ENCODE results near the gene SCFD1.
A peak's percentile ranks its signal among the peaks of the same experiment; 100 is the strongest.
"Not testable (repeated sequence)": the region's sequence is repeated elsewhere in the genome, so short reads cannot be mapped to it uniquely, and the experiment has no call there.

Gene SCFD1, protein sequence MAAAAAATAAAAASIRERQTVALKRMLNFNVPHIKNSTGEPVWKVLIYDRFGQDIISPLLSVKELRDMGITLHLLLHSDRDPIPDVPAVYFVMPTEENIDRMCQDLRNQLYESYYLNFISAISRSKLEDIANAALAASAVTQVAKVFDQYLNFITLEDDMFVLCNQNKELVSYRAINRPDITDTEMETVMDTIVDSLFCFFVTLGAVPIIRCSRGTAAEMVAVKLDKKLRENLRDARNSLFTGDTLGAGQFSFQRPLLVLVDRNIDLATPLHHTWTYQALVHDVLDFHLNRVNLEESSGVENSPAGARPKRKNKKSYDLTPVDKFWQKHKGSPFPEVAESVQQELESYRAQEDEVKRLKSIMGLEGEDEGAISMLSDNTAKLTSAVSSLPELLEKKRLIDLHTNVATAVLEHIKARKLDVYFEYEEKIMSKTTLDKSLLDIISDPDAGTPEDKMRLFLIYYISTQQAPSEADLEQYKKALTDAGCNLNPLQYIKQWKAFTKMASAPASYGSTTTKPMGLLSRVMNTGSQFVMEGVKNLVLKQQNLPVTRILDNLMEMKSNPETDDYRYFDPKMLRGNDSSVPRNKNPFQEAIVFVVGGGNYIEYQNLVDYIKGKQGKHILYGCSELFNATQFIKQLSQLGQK

GRCh38 chr14:30621940-30622830 is at the start of gene SCFD1:
Gene SCFD1, plus strand, starts transcription at chr14:30622319. Its CDS starts 20 bp downstream, at chr14:30622339.
- DNase-seq = peak; percentile 96

DNA sequence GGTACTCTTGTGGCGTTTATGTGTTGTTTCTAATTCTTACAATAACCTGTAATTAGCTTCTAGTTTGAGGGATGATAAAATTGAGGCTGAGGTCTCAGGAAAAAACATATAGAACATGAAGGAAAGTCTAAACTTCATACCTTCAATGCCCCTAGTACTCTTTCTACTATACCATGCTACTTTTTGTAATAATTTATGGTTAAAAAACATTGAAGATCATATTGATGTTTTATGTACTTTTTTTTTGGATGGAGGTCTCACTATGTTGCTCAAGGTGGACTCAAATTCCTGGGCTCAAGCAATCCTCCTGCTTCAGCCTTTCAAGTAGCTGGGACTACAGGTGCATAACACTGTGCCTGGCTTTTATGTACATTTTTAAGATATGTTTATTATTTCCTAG is 49.3 kb upstream of the SCFD1 start:
- DNase-seq = no peak

DNA sequence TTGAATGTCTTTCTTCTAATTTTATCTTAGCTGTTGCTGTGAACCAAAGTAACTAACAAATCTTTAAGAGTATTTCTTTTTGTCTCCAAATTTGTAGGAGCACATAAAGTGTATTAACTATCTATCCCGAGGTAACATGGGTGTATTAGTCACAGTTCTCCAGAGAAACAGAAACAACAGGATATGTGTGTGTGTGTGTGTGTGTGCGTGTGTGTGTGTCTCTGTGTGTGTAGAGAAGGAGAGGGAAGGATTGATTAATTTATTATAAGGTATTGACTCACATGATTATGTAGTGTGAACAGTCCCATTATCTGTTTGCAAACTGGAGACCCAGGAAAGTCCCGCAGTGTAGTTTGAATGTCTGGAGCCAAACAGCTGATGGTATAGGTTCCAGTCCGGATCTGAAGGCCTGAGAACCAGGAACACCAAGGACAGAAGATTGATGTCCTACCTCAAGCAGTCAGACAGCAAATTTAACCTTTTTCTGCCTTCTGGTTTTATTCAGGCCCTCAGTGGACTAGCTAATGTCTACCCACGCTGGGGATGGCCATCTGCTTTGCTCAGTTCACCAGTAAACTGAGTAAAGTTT is 48.8 kb upstream of the SCFD1 start:
- no peak for DNase-seq

DNA sequence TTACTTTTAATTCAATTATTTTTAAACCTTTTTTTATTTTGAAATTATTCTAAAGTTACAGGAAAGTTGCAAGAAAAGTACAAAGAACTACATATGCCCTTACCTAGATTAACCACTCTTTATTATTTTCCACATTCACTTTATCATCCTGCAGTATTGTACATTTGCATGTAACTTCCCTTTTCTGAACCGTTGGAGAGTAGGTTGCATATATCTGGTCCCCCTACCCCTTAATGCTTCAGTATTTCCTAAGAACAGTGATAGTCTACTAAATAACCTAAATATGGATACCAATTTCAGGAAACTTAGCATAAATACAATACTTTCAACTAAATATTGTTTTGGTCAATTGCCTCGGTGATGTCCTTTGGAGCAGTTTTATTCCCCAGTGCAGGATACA is 48.2 kb upstream of the SCFD1 start:
- DNase-seq = no peak

- DNase-seq = not testable (repeated sequence)
These were observed 47.3 kb upstream of the SCFD1 start for GRCh38 chr14:30574777-30575176.

DNA sequence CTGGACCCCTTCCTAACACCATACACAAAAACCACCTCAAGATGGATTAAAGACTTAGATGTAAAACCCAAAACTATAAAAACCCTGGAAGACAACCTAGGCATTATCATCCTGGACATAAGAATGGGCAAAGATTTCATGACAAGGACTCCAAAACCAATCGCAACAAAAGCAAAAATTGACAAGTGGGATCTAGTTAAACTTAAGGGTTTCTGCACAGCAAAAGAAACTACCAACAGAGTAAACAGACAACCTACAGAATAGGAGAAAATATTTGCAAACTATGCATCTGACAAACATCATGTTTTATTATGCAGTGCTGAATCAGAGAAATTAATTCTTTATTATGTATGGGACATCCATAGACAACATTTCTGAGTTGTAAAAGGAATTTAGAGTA is 45.8 kb upstream of the SCFD1 start:
- DNase-seq = not testable (repeated sequence)

GRCh38 chr14:30580616-30581282 is 41.4 kb upstream of the SCFD1 start:
- no peak for DNase-seq

DNA sequence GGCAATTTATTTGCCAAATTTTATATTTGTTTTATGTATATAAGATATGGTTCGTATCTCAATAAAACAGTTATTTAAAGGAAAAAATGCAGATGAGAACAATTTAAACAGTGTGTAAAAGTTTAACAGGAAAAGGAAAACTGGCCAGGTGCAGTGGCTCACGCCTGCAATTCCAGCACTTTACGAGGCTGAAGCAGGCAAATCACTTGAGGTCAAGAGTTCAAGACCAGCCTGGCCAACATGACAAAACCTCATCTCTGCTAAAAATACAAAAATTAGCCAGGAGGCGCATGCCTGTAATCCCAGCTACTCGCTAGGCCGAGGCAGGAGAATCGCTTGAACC is 40.9 kb upstream of the SCFD1 start:
- DNase-seq = no peak

- DNase-seq = no peak
These were observed 39.7 kb upstream of the SCFD1 start for GRCh38 chr14:30582376-30582775.

DNA sequence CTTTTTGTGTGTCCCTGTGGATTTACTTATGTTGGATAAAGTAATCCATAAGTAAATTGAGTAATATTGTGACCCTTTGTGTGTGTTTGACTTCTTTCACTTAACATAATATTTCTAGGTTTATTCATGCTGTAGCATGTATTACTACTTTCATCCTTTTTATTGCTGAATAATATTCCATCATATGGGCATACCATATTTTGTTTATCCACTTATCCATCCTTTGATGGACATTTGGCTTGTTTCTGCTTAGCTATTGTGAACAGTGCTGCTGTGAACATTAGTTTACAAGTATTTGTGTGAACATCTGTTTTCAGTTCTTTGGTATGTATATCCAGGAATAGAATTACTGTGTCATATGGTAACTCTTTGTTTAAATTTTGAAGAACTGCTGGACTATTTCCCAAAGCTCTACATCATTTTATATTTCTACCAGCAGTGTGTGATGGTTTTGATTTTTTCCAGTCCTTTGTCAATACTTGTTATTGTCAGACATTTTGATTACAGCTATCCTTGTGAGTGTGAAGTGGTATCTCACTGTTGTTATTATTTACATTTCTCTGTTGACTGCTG is 38.0 kb upstream of the SCFD1 start:
- DNase-seq = no peak

GRCh38 chr14:30585204-30585603 is 36.9 kb upstream of the SCFD1 start:
- DNase-seq = no peak

DNA sequence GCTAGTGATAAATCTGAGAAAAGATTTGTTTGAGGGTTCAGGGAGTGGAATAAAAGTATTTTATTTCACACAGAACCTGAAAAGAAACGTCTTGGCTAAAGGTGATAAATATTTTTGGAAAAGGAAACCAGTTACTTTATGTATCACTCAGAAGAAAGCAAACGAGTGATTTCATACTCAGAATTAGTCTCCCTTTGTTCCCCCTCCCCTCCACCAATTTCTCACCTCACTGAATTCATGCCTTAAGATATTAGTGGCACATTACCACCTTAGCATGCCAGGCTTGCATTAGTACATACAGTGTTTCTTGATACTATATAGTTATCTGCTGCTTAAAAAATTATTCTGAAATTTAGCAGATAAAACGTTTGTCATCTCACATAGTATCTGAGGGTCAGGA is 35.0 kb upstream of the SCFD1 start:
- DNase-seq = no peak

DNA sequence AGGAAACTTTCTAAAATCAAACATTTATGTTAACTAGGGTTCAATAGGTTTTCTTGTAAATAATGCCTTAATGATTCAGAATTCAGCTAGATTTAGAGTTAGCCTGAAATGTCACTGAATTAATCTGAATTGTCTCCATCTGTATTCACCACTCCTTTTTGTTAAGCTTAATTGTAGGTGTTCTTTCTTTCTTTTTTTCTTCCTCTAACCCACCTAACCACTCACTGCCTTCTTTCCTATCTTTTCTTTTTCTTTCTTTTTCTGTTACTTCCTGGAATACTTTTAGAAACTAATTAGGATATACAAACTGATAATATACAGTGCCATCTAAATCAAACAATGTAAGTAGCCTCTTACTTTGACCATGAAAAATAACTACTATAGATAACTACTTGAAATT is 33.2 kb upstream of the SCFD1 start:
- DNase-seq = no peak

DNA sequence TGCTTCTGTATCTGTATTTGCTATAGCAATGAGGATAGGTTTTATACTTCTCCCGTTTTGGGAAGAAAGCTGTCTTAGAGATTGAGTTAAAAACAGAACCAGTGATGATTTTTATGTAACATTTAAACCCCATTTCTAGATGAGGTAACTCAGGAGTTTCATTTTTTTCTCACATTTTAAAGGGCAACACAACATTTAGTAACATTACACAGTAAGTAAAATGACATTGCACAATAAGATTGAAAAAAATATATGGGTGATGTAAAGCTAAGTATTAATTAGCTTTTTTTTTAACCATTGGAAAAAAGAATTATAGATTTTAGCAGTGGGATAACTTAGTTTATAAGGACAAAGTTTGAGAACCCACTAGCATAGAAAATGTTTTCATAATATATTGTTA is 25.2 kb upstream of the SCFD1 start:
- no peak for DNase-seq

- DNase-seq = no peak
These were observed 24.6 kb upstream of the SCFD1 start for GRCh38 chr14:30597504-30597903.

- DNase-seq = no peak
These were observed 20.9 kb upstream of the SCFD1 start for GRCh38 chr14:30600922-30601918.

DNA sequence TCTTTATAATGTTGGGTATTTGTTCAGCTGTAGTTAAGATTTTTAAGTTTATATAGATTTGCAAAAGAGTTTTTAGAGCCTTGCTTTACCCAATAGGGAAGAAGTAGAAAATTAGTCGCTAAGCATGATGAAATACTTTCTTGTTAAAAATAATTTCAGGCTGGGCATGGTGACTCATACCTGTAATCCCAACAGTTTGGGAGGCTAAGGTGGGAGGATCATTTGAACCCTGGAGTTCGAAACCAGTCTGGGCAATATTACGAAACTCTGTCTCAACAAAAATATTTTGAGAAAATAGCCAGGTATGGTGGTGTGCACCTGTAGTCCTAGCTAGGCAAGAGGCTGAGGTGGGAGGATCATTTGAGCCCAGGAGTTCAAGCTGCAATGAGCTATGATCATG is 18.7 kb upstream of the SCFD1 start:
- DNase-seq = no peak

GRCh38 chr14:30604696-30605095 is 17.4 kb upstream of the SCFD1 start:
- not testable (repeated sequence) for DNase-seq

- no peak for DNase-seq
These were observed 14.9 kb upstream of the SCFD1 start for GRCh38 chr14:30607156-30607780.

DNA sequence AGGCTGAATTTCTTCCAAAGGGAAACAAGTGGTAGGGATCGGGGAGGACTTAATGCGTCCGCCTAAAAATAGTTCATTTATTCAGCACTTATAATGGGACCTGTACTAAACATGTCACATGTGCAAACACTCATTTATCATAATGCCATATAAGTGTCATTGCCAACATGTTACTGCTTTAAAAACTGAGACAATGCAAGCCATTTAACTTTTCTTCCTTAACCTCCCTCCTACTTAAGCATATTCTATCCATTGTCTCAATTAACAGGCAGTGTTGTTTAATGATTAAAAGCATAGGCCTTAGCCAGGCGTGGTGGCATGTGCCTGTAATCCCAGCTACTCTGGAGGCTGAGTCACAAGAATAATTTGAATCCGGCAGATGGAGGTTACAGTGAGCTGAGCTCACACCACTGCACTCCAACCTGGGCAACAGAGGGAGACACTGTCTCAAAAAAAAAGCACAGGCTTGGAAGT is 13.5 kb upstream of the SCFD1 start:
- DNase-seq = no peak
